Endothelial cell (in vitro differentiated cells): Measurements from ENCODE around the gene CFAP61. TPM values are rescaled to one million over a fixed set of nuclear protein-coding genes. Genes with fewer than 3 reads are reported as not detected.

Source experiments
- DNase-seq: peaks from one replicate; pipeline ENCODE4 v3.0.0; 2021; ENCODE audit warnings: low spot score
- H3K27ac Mint-ChIP-seq: one replicate; pipeline ENCODE4 v1.8.0; 2021; ENCODE audit warnings: mixed read lengths, inconsistent platforms; ENCODE audit not compliant: unreplicated experiment
- H3K27me3 Mint-ChIP-seq: one replicate; pipeline ENCODE4 v1.8.0; 2021; ENCODE audit warnings: mild to moderate bottlenecking, moderate library complexity, mixed read lengths, inconsistent platforms; ENCODE audit not compliant: unreplicated experiment
- H3K36me3 Mint-ChIP-seq: one replicate; pipeline ENCODE4 v1.8.0; 2021; ENCODE audit warnings: mild to moderate bottlenecking, low read depth, mixed read lengths, inconsistent platforms; ENCODE audit not compliant: unreplicated experiment
- H3K4me1 Mint-ChIP-seq: one replicate; pipeline ENCODE4 v1.8.0; 2021; ENCODE audit warnings: mild to moderate bottlenecking, mixed read lengths, inconsistent platforms; ENCODE audit not compliant: unreplicated experiment
- H3K4me3 Mint-ChIP-seq: one replicate; pipeline ENCODE4 v1.8.0; 2021; ENCODE audit warnings: mild to moderate bottlenecking, mixed read lengths, inconsistent platforms; ENCODE audit not compliant: unreplicated experiment
- H3K9me3 Mint-ChIP-seq: one replicate; pipeline ENCODE4 v1.8.0; 2021; ENCODE audit warnings: mixed read lengths, inconsistent platforms; ENCODE audit not compliant: unreplicated experiment
- total RNA-seq: library from RNA; stranded (reverse); fragmentation: NEBNext Ultra II Directional; extraction: Animal tissue kit (Norgen Biotek cat#: 25700); gene quantifications from one replicate; pipeline ENCODE4 v1.2.1, GENCODE V29; 2021; ENCODE audit not compliant: unreplicated experiment
- TF ChIP-seq, protein P1 (sequence below): fragments of 200-600 bp; sonication (generic); IDR thresholded peaks from one replicate; pipeline ENCODE4 v1.5.0; 2021; ENCODE audit warnings: antibody characterized with exemption; ENCODE audit not compliant: unreplicated experiment

Gene CFAP61
- total RNA-seq, 1 donor from 2014 or later, result not detected

DNA sequence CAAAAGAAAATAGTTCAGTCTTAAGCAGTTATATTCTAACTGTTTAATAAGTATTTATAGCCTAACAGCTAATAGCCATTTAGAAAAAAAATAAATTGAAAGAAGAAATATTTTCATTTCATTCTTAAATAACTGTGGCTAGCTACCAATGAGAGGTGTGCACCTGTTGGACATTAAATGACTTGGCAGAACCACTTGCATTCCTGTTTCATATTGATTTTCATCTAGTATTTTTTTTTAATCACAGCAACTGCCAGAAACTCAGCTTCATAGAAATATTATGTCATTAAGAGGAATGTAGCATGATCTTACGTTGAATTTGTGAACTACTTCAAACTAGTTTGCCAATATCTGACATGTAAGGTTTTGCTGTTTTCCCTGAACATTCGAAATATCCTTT lies 25.0 kb upstream of the CFAP61 start:
- TF ChIP-seq, protein P1, sequence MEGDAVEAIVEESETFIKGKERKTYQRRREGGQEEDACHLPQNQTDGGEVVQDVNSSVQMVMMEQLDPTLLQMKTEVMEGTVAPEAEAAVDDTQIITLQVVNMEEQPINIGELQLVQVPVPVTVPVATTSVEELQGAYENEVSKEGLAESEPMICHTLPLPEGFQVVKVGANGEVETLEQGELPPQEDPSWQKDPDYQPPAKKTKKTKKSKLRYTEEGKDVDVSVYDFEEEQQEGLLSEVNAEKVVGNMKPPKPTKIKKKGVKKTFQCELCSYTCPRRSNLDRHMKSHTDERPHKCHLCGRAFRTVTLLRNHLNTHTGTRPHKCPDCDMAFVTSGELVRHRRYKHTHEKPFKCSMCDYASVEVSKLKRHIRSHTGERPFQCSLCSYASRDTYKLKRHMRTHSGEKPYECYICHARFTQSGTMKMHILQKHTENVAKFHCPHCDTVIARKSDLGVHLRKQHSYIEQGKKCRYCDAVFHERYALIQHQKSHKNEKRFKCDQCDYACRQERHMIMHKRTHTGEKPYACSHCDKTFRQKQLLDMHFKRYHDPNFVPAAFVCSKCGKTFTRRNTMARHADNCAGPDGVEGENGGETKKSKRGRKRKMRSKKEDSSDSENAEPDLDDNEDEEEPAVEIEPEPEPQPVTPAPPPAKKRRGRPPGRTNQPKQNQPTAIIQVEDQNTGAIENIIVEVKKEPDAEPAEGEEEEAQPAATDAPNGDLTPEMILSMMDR, result no peak
- H3K4me3 Mint-ChIP-seq, result no peak overlapping the region
- no peaks in the 10 kb centered on the region for H3K4me1 Mint-ChIP-seq
- no peak overlapping the region for H3K27ac Mint-ChIP-seq
- H3K27me3 Mint-ChIP-seq, result no peaks in the 10 kb centered on the region
- peaks cover 5% of the 10 kb centered on the region for H3K36me3 Mint-ChIP-seq
- H3K9me3 Mint-ChIP-seq, result no peaks in the 10 kb centered on the region
- no peak for DNase-seq

DNA sequence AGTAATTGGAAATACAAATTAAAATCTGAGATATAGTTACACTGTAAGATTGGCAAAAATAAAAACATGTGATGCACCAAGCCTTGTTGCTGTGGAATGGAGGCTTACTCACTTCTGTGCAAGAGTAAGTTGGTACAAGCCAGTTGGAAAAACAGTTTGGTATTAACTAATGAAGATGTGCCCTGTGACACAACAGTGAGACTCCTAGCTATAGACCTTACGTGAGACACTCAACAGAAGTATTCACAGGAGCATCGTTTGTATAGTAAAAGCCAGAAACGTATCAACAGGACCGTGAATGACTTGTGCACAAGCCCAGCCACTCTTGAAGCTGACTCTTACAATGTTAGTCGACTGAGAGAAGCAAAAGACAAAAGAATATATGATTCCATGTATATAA lies 20.5 kb upstream of the CFAP61 start:
- no peak overlapping the region for H3K27ac Mint-ChIP-seq
- TF ChIP-seq, protein P1, result no peak
- no peaks in the 10 kb centered on the region for H3K4me1 Mint-ChIP-seq
- no peaks in the 10 kb centered on the region for H3K9me3 Mint-ChIP-seq
- no peak for DNase-seq
- H3K27me3 Mint-ChIP-seq, result no peaks in the 10 kb centered on the region
- peaks cover 5% of the 10 kb centered on the region for H3K36me3 Mint-ChIP-seq
- no peak overlapping the region for H3K4me3 Mint-ChIP-seq

DNA sequence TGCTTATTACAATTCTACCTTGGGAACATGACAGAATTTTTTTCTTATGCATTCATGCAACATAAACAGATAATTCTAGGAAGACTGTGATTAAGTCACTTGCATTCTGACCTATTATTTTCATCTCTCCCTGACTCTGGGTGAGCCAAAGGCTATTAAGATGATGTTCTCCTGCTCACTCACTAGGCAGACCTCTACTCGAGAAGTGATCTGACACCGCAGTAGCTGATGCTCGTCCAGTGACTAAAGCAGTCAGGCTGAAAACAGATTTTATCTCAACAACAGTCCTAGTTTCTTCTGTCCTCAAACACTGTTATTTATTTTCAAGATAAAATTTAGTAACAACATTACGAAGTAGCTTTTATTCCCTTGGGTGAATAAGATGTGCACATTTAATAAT lies 17.8 kb upstream of the CFAP61 start:
- TF ChIP-seq, protein P1, result no peak
- H3K27ac Mint-ChIP-seq, result no peak overlapping the region
- no peaks in the 10 kb centered on the region for H3K4me1 Mint-ChIP-seq
- no peaks in the 10 kb centered on the region for H3K9me3 Mint-ChIP-seq
- DNase-seq, result no peak
- no peak overlapping the region for H3K4me3 Mint-ChIP-seq
- peaks cover 13% of the 10 kb centered on the region for H3K36me3 Mint-ChIP-seq
- H3K27me3 Mint-ChIP-seq, result no peaks in the 10 kb centered on the region

DNA sequence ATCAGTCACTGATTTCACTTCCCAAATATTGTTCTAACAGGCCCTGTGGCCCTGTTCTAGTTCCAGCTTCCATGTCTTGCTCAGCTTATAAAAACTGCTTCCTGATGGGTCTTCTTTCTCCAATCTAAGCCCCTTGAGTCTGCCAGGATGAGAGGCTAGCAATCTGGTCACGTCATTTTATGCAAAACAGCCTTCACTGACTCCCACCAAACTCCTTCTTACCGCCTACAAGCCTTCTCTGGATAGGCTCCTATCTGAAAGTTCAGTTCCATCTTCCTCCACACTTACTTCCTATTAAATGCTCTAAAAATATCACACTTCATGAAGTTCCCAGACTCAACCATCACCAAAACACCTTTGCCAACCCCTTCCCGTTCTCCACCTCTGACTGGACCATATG lies 15.6 kb upstream of the CFAP61 start:
- H3K36me3 Mint-ChIP-seq, result peaks cover 19% of the 10 kb centered on the region

DNA sequence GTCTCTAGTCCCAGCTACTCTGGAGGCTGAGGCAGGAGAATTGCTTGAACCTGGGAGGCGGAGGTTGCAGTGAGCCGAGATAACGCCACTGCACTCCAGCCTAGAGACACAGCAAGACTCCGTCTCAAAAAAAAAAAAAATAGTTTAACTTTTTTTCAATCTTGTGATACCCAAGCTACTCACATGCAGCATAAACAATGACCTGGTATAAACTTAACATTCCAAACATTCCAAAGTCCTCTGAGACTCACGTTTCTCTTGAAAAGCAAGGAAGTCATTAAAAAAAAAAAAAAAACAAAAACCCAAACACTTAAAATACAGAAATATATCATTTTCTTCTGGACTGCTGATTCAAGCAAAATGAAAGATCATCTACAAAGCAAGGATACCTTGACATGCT lies 14.4 kb upstream of the CFAP61 start:
- TF ChIP-seq, protein P1, result no peak
- no peaks in the 10 kb centered on the region for H3K9me3 Mint-ChIP-seq
- H3K4me3 Mint-ChIP-seq, result no peak overlapping the region
- peaks cover 24% of the 10 kb centered on the region for H3K36me3 Mint-ChIP-seq
- H3K27ac Mint-ChIP-seq, result no peak overlapping the region
- DNase-seq, result no peak
- H3K27me3 Mint-ChIP-seq, result no peaks in the 10 kb centered on the region
- H3K4me1 Mint-ChIP-seq, result no peaks in the 10 kb centered on the region

More for the DNA sequence above, 15.6 kb upstream of the CFAP61 start:
- H3K4me1 Mint-ChIP-seq, result no peaks in the 10 kb centered on the region
- no peaks in the 10 kb centered on the region for H3K9me3 Mint-ChIP-seq
- H3K4me3 Mint-ChIP-seq, result peak overlapping the region; percentile 1
- H3K27ac Mint-ChIP-seq, result no peak overlapping the region
- TF ChIP-seq, protein P1, result no peak
- no peak for DNase-seq
- H3K27me3 Mint-ChIP-seq, result no peaks in the 10 kb centered on the region
